H1 (cell line): Measurements from ENCODE around the gene PDE4C. TPM values are rescaled to one million over a fixed set of nuclear protein-coding genes. Genes with fewer than 3 reads are reported as not detected.

Experiments used
- CTCF ChIA-PET: fragments of 300-600 bp; sonication (Branson Sonifier 250); formaldehyde crosslinking; loops from one replicate; lab custom pipeline; 2021; ENCODE audit not compliant: partially characterized antibody; lab: Charles Lee
- POLR2A ChIA-PET: fragments of 300-600 bp; sonication (Branson Sonifier 250); formaldehyde crosslinking; loops from one replicate; lab custom pipeline; 2021; ENCODE audit warnings: inconsistent platforms; ENCODE audit not compliant: partially characterized antibody; lab: Charles Lee
- DNase-seq, 2 experiments: peaks; one replicate each; pipeline versions ENCODE4 v3.0.0 to v3.0.0-alpha.2; 2010 to 2022; ENCODE audit warnings: low spot score in 2 of 2, low read depth in 1 of 2, mixed read lengths in 1 of 2
- FAIRE-seq: peaks from 2 replicates; lab custom pipeline; 2011; peaks lifted over from hg19 to GRCh38; lab: Jason Lieb, UNC
- H2AFZ ChIP-seq: 2 replicates; pipeline ENCODE4 v1.8.1; 2012; ENCODE audit warnings: low read length, inconsistent platforms
- H2AK5ac ChIP-seq: 2 replicates; pipeline ENCODE4 v1.6.1; 2013; ENCODE audit warnings: low read depth, low read length
- H2BK120ac ChIP-seq: replicated peaks from 2 replicates; pipeline ENCODE3; 2013; ENCODE audit warnings: low read depth, low read length, inconsistent platforms
- H2BK12ac ChIP-seq: 2 replicates; pipeline ENCODE4 v1.6.1; 2013; ENCODE audit warnings: low read depth, low read length
- H2BK15ac ChIP-seq: 2 replicates; pipeline ENCODE4 v1.6.1; 2013; ENCODE audit warnings: low read length
- H2BK20ac ChIP-seq: 2 replicates; pipeline ENCODE4 v1.6.1; 2013; ENCODE audit warnings: low read length
- H2BK5ac ChIP-seq: 2 replicates; pipeline ENCODE4 v1.6.1; 2013; ENCODE audit warnings: low read depth, low read length
- H3K14ac ChIP-seq: 2 replicates; pipeline ENCODE4 v1.6.1; 2013; ENCODE audit warnings: inconsistent platforms; ENCODE audit not compliant: insufficient read length
- H3K18ac ChIP-seq: 2 replicates; pipeline ENCODE4 v1.6.1; 2013; ENCODE audit warnings: low read length; ENCODE audit errors: extremely low read depth
- H3K23ac ChIP-seq: 2 replicates; pipeline ENCODE4 v1.6.1; 2013; ENCODE audit warnings: inconsistent platforms; ENCODE audit not compliant: insufficient read length
- H3K23me2 ChIP-seq: 2 replicates; pipeline ENCODE4 v1.6.1; 2013; ENCODE audit warnings: low read depth, low read length
- H3K27ac ChIP-seq: 2 replicates; pipeline ENCODE4 v1.6.1; 2011; ENCODE audit warnings: low read depth, low read length, inconsistent platforms
- H3K27me3 ChIP-seq, 4 experiments: replicated peaks in 1 of 4; 1 replicate in 1 of 4; 2 replicates in 3 of 4; pipeline versions ENCODE4 v1.6.1 to v1.8.1; 2011 to 2013; ENCODE audit warnings: low read length in 3 of 4, mild to moderate bottlenecking in 3 of 4, inconsistent platforms in 2 of 4, mixed read lengths in 2 of 4, moderate library complexity in 1 of 4; ENCODE audit not compliant: control insufficient read depth in 3 of 4, insufficient read depth in 3 of 4; ENCODE audit errors: extremely low read depth in 1 of 4
- H3K36me3 ChIP-seq, 4 experiments: 2 replicates each; pipeline versions ENCODE4 v1.6.1 to v1.8.1; 2011 to 2013; ENCODE audit warnings: mild to moderate bottlenecking in 4 of 4, low read length in 3 of 4, moderate library complexity in 2 of 4, control low read depth in 1 of 4, inconsistent platforms in 1 of 4; ENCODE audit not compliant: insufficient read depth in 4 of 4, control insufficient read depth in 2 of 4
- H3K4ac ChIP-seq: replicated peaks from 2 replicates; pipeline ENCODE3; 2013; ENCODE audit warnings: low read length, low read depth, mixed read lengths, inconsistent platforms; ENCODE audit not compliant: insufficient read length
- H3K4me1 ChIP-seq, 4 experiments: replicated peaks in 1 of 4; 1 replicate in 1 of 4; 2 replicates in 3 of 4; pipeline versions ENCODE4 v1.6.1 to v1.8.1; 2011 to 2013; ENCODE audit warnings: low read length in 3 of 4, inconsistent platforms in 2 of 4, mixed read lengths in 1 of 4; ENCODE audit not compliant: insufficient read depth in 4 of 4, control insufficient read depth in 3 of 4
- H3K4me2 ChIP-seq, 2 experiments: 2 replicates each; pipeline versions ENCODE4 v1.6.1 to v1.8.1; 2011 to 2013; ENCODE audit warnings: low read depth in 2 of 2, low read length in 2 of 2, control low read depth in 1 of 2, inconsistent platforms in 1 of 2, mild to moderate bottlenecking in 1 of 2; ENCODE audit not compliant: insufficient read depth in 1 of 2
- H3K4me3 ChIP-seq, 4 experiments: fragments of 200-600, 300-600 bp in 1 of 4; sonication (generic), shearing (Covaris generic), sonication (Bioruptor Twin) in 1 of 4; 2 replicates each; pipeline versions ENCODE4 v1.5.1 to v1.8.1; 2011 to 2016; ENCODE audit warnings: low read length in 4 of 4, low read depth in 3 of 4, control low read depth in 2 of 4, inconsistent platforms in 2 of 4, mild to moderate bottlenecking in 2 of 4, mixed read lengths in 1 of 4, moderate library complexity in 1 of 4; ENCODE audit not compliant: insufficient read depth in 2 of 4; ENCODE audit errors: extremely low read depth in 1 of 4
- H3K56ac ChIP-seq: replicated peaks from 2 replicates; pipeline ENCODE3; 2013; ENCODE audit warnings: low read depth, mild to moderate bottlenecking, mixed read lengths, low read length, inconsistent platforms; ENCODE audit not compliant: insufficient read length
- H3K79me1 ChIP-seq: 2 replicates; pipeline ENCODE4 v1.6.1; 2013; ENCODE audit warnings: low read depth, low read length, control low read depth
- H3K79me2 ChIP-seq, 2 experiments: 2 replicates each; pipeline versions ENCODE4 v1.6.1 to v1.8.1; 2012 to 2013; ENCODE audit warnings: low read length in 2 of 2, mild to moderate bottlenecking in 2 of 2, inconsistent platforms in 1 of 2; ENCODE audit not compliant: insufficient read depth in 2 of 2, control insufficient read depth in 1 of 2
- H3K9ac ChIP-seq, 4 experiments: replicated peaks in 1 of 4; 1 replicate in 1 of 4; 2 replicates in 3 of 4; pipeline versions ENCODE4 v1.6.1 to v1.8.1; 2011 to 2013; ENCODE audit warnings: low read depth in 3 of 4, low read length in 3 of 4, control low read depth in 2 of 4, mild to moderate bottlenecking in 2 of 4, moderate library complexity in 2 of 4, inconsistent platforms in 1 of 4; ENCODE audit errors: extremely low read depth in 1 of 4
- H3K9me3 ChIP-seq, 2 experiments: 2 replicates each; pipeline versions ENCODE4 v1.6.1 to v1.8.1; 2012 to 2013; ENCODE audit warnings: mild to moderate bottlenecking in 2 of 2, moderate library complexity in 2 of 2, control low read depth in 1 of 2, inconsistent platforms in 1 of 2, low read depth in 1 of 2, low read length in 1 of 2, mixed read lengths in 1 of 2; ENCODE audit not compliant: insufficient read depth in 2 of 2
- H4K20me1 ChIP-seq, 2 experiments: replicated peaks in 1 of 2; 2 replicates each; pipeline versions ENCODE3 to v1.8.1; 2011 to 2013; ENCODE audit warnings: inconsistent platforms in 2 of 2, low read length in 2 of 2, mild to moderate bottlenecking in 1 of 2; ENCODE audit not compliant: insufficient read depth in 2 of 2, control insufficient read depth in 1 of 2
- H4K5ac ChIP-seq: 2 replicates; pipeline ENCODE4 v1.6.1; 2013; ENCODE audit warnings: low read length, low read depth, mixed read lengths, inconsistent platforms; ENCODE audit not compliant: insufficient read length
- H4K8ac ChIP-seq: 2 replicates; pipeline ENCODE4 v1.8.0; 2013; ENCODE audit warnings: mild to moderate bottlenecking, moderate library complexity, low read length, inconsistent platforms; ENCODE audit not compliant: insufficient read depth; ENCODE audit errors: extremely low read depth
- H4K91ac ChIP-seq: replicated peaks from 2 replicates; pipeline ENCODE3; 2013; ENCODE audit warnings: low read length, mixed read lengths, inconsistent platforms; ENCODE audit not compliant: insufficient read length
- EGR1 ChIP-seq: IDR thresholded peaks from 2 replicates; pipeline ENCODE4 v1.6.1; 2011; ENCODE audit warnings: low read depth, low read length, borderline replicate concordance
- GABPA ChIP-seq: IDR thresholded peaks from 2 replicates; pipeline ENCODE4 v1.6.1; 2011; ENCODE audit warnings: mild to moderate bottlenecking, low read length, moderate library complexity, borderline replicate concordance; ENCODE audit not compliant: insufficient read depth
- JUN ChIP-seq: IDR thresholded peaks from 2 replicates; pipeline ENCODE4 v1.6.1; 2011; ENCODE audit warnings: low read depth, mild to moderate bottlenecking, improper control_type of control experiment, low read length
- KDM1A ChIP-seq: fragments of 200-600, 300-600 bp; sonication (generic); IDR thresholded peaks from 2 replicates; pipeline ENCODE4 v1.7.1; 2016; ENCODE audit warnings: mild to moderate bottlenecking, low read length, borderline replicate concordance
- NANOG ChIP-seq: IDR thresholded peaks from 2 replicates; pipeline ENCODE4 v1.6.1; 2011; ENCODE audit warnings: low read length, low read depth, mild to moderate bottlenecking, inconsistent platforms; ENCODE audit not compliant: insufficient read depth, poor library complexity, severe bottlenecking
- NRF1 ChIP-seq: IDR thresholded peaks from 2 replicates; pipeline ENCODE4 v1.6.1; 2011; ENCODE audit warnings: mild to moderate bottlenecking, low read depth, low read length, improper control_type of control experiment
- SUZ12 ChIP-seq: fragments of 200-600 bp; sonication (generic); IDR thresholded peaks from 2 replicates; pipeline ENCODE4 v1.6.1; 2012; ENCODE audit warnings: mild to moderate bottlenecking, inconsistent platforms, low read length, moderate library complexity, mixed read lengths
- ZNF274 ChIP-seq: IDR thresholded peaks from 2 replicates; pipeline ENCODE4 v1.7.0; 2012; ENCODE audit warnings: low read length, borderline replicate concordance; ENCODE audit errors: extremely low read depth
- WGBS, 2 experiments: shearing (Covaris generic) in 1 of 2; methylation state at CpG; one replicate each; pipeline versions ENCODE4 v1.1.6 to v1.1.7; 2013 to 2015; ENCODE audit warnings: low lambda C conversion rate in 2 of 2, mixed read lengths in 2 of 2, inconsistent platforms in 1 of 2, low coverage in 1 of 2, missing lambda C conversion rate in 1 of 2; ENCODE audit not compliant: insufficient replicate concordance in 2 of 2, insufficient coverage in 1 of 2, insufficient read length in 1 of 2; ENCODE audit errors: extremely low coverage in 1 of 2, missing lambda C conversion rate in 1 of 2; 5-methylcytosine and 5-hydroxymethylcytosine counted together
- polyA plus RNA-seq, 7 experiments: library from polyadenylated mRNA; depleted of rRNA in 3 of 7; stranded (reverse) in 5 of 7; unstranded in 2 of 7; fragments of >200 nt in 5 of 7; fragments of 200-250 nt in 2 of 7; gene quantifications; 1 replicate in 5 of 7; 2 replicates in 1 of 7; 4 replicates in 1 of 7; pipeline versions ENCODE4 v1.2.1 to v1.2.3, GENCODE V29; 2011 to 2013; ENCODE audit warnings: missing spikeins in 2 of 7, mixed read lengths in 2 of 7
- total RNA-seq: library from RNA; stranded (reverse); fragmentation: NEBNext Ultra II Directional; extraction: Animal tissue kit (Norgen Biotek cat#: 25700); gene quantifications from 2 replicates; pipeline ENCODE4 v1.2.1, GENCODE V29; 2021

The PDE4C gene
- total and polyA plus RNA-seq, 2 of the 8 experiments (the other 6 are each of a cell fraction or from before 2014, with no cell fraction given) = 2.7 to 3.1 TPM

DNA sequence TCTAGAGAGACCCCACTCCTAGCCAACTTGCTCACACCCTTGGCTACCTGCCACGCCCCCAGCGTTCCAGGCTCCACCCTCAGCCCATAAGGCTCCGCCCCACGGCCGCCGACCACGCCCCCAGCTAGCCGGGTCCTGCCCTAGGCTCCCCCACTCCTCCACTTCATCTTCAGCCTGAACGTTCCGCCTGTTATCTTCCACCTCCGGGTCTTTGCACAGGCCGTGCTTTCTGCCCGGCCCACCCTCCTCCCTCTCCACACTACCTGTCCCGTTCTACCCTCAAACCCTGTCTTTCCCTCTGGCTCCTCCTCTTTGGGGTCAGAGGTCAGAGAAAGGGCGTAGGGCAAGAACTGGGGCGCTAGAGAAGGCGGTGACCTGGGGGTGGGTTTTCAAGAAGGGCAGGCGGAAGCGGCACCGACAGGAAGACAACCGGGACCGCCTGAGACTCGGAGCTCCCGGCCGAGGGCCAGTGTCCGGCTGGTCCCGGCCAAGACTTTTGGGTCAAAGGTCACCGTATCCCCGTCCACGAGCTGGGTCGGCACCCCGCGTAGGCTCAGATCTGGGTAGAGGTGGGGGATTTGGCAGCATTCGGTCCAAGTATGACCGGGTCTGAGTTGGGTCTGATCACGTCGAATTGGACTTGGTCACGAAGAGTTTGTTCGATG, 2.2 kb downstream of the PDE4C start:
- Histone ChIP-seq H3K79me2 (no peaks in the 10 kb centered on the region), H3K9me3 (no peaks in the 10 kb centered on the region), H2BK12ac (peak overlapping the region; percentile 90; the same call in 1 of the 2 replicates), H3K36me3 (no peaks in the 10 kb centered on the region), H2BK15ac (no peak overlapping the region; the same call in 1 of the 2 replicates), H4K91ac (peak overlapping the region; percentile 95), H3K4ac (peak overlapping the region; percentile 6), H3K27me3 (peaks cover 10 to 23% (median 17%) of the 10 kb centered on the region in 4 experiments), H3K4me2 (peak overlapping the region; percentile 72 to 98), H4K20me1 (no peaks in the 10 kb centered on the region), H3K56ac (peak overlapping the region; percentile 97), H4K5ac (peak overlapping the region; percentile 97), H2AFZ (peak overlapping the region; percentile 31; the same call in 1 of the 2 replicates), H2BK120ac (peak overlapping the region; percentile 41), H2BK5ac (peak overlapping the region; percentile 99), H3K23me2 (peaks cover 13% of the 10 kb centered on the region), H3K27ac (peak overlapping the region; percentile 89), H3K4me3 (peak overlapping the region; percentile 54 to 77 (median 68)), H3K18ac (peak overlapping the region; percentile 99), H3K23ac (no peak overlapping the region), H2AK5ac (0 out of 2 replicates have a peak overlapping the region, but pooled peaks have one; percentile 75), H3K79me1 (no peaks in the 10 kb centered on the region), H3K9ac (peak overlapping the region in 3 of 4 experiments; percentile 82 to 85 (median 84); a peak in 6 of 7 replicates), H3K14ac (no peak overlapping the region), H3K4me1 (peaks cover 0 to 20% (median 16%) of the 10 kb centered on the region in 4 experiments; a peak in 6 of 7 replicates), H4K8ac (peak overlapping the region; percentile 94), H2BK20ac (no peak overlapping the region)
- WGBS, 2 experiments = 2% methylated on average over 29 of the region's 39 CpGs; no CpG with 5 or more reads in 1 of the 2 experiments
- POLR2A ChIA-PET = interaction anchor here (0.6 to 6.5 kb wide), 10 partner anchors 9 to 99 kb away, joined by 3 to 59 read pairs (median 6); partner anchors contain the start of genes JUND, LSM4 and RAB3A
- FAIRE-seq (peak; percentile 81), DNase-seq (peak in 1 of 2 experiments; percentile 100)
- CTCF ChIA-PET = interaction anchor here (0.6 to 8.3 kb wide), 8 partner anchors 8 to 1258 kb away, joined by 3 to 87 read pairs (median 11); partner anchors contain the start of genes PIK3R2 and RAB3A
- no peak for TF ChIP-seq JUN
- TF ChIP-seq NANOG = no peak
- TF ChIP-seq KDM1A = peak; percentile 81; the same call in 1 of the 2 replicates
- TF ChIP-seq ZNF274 = no peak
- no peak for TF ChIP-seq EGR1
- TF ChIP-seq NRF1 = no peak
- TF ChIP-seq GABPA = 0 out of 2 replicates have a peak, but pooled peaks have one; percentile 28
- TF ChIP-seq SUZ12 = no peak
